Limb (tissue), 2 donors: ENCODE results near the gene CCND3.

Experiments used
- DNase-seq, 2 donors: peaks; one replicate each; pipeline ENCODE4 v3.0.0-alpha.2; 2016; ENCODE audit errors: extremely low spot score in 2 of 2

Gene CCND3

DNA sequence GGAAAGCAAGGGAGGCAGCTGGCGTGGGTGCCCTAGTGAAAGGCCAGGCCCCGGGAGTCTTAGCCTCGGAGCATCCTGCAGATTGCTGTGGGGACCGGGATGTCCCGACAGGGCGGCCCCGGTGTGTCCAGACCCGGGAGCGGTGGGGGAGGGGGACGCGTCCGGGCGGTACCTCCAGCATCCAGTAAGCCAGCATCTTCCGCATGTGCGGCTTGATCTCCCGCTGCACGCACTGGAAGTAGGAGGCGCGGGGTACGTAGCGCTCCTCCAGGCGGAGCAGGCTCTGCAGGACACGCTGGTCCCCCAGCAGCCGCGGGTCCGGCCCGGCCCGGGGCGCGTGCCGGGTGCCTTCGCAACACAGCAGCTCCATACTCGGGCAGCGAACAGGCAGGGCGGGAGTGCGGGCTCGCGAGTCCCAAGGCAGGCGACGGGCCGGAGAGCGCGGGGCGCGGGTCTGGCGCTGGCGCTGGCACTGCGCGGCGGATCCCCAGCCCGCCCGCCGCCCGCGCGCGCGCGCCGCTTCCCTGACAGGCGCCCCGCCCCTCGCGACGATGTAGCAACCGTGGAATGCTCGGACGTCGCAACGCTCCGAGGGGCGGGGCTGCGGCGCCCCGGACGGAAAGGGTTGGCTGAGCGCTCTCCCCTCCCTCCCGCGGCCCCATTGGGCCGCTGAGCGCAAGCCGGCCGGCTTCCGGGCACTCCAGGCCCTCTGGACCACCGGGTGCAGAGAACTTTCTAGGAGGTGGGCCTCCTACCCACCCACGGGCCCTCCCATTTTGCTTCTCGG, at the start of gene CCND3:
TSS of gene CCND3 (minus strand) at position 529 of the 787 bp plus-strand sequence. CDS start at position 370, 159 bp downstream.
- DNase-seq = peak; percentile 92 to 94

DNA sequence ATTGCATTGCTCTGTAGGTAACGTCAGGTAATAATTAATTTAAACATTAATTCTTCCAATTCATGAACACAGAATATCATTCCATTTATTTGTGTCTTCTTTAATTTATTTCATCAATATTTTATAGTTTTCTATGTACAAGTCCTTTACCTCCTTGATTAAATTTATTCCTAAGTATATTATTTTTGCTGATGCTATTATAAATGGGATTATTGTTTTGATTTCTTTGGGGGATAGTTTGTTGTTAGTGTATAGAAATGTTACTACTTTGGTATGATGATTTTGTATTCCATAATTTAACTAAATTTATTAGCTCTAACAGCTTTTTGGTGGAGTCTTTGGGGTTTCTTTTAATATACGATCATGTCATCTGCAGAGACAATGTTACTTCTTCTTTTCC, 44.7 kb upstream of the CCND3 start:
- DNase-seq = no peak

DNA sequence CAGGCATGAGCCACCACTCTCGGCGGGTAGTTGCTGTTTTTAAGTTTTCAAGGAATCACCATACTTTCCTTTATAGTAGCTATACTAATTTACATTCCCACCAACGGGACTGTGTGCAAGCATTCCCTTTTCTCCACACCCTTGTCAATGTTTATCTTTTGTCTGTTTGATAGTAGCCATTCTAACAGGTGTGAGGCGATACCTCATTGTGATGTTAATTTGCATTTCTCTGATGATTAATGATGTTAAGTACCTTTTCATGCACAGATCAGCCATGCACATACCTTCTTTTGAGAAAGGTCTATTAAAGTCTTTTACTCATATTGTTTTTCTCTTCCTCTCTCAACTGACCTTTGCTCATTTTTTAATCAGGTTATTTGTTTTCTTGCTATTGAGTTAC, 43.0 kb upstream of the CCND3 start:
- DNase-seq = no peak

GRCh38 chr6:41976794-41977484, 35.3 kb upstream of the CCND3 start:
- no peak for DNase-seq

DNA sequence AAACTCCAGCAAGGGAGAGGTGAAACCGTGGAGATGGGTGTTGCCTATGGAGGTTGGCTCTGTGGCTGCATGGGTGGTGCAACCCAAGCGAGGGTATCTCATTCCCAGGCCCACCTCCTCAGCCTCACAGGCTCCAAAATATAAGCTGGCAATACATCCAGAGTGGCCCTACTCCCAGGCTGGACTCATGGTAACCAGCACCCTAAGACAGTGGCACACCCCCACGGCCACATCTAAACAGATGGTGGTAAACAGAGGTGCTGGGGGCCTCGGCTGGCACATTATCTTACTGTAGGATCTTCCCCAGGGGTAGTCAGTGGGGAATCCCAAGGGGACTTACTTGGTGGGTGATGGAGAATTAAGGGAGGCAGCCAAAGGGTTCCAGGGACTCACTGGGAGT, 33.7 kb upstream of the CCND3 start:
- DNase-seq = no peak

DNA sequence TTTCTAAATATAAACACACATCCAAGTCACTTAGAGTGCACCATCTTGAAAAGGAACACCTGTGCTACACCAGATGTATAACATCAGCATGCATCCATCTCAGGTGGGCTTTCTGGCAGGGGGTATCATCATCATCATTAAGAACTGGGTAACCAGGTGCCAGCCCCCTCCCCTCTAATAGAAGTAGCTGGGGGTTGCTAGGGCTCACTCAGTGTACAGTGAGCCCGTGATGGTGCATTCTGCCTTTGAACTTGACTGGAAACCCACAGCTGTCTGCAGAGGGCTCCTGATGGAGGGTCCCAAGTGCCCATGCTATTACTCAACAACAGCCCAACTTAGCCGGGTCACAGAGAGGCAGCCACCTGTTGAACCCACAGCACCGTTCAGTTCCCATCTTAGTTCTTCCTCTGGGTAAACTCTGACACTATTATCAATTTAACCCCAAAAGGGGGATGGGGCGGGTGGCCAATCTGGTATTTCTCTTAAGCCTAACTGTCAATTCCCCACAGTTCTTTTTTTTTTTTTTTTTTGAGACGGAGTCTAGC, 32.7 kb upstream of the CCND3 start:
- DNase-seq = no peak

DNA sequence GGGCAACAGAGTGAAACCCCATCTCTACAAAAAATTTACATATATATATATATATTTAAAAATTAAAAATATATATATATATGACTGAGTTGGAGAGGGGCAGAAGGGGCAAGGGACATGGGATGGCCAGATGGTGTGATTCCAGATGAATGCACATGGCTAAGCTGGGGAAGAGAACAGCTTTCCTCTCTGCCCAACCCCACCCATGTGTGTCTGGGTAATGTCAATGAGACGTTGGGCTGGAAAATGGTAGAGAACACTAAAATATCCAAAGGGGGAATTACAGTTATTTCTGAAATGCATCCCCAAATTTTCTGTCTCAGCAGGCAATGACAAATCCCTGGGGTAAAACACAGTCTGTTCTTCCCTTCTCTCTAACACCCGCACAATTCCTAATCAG, 31.2 kb upstream of the CCND3 start:
- DNase-seq = no peak

GRCh38 chr6:41970436-41970846, 28.8 kb upstream of the CCND3 start:
- DNase-seq = no peak

DNA sequence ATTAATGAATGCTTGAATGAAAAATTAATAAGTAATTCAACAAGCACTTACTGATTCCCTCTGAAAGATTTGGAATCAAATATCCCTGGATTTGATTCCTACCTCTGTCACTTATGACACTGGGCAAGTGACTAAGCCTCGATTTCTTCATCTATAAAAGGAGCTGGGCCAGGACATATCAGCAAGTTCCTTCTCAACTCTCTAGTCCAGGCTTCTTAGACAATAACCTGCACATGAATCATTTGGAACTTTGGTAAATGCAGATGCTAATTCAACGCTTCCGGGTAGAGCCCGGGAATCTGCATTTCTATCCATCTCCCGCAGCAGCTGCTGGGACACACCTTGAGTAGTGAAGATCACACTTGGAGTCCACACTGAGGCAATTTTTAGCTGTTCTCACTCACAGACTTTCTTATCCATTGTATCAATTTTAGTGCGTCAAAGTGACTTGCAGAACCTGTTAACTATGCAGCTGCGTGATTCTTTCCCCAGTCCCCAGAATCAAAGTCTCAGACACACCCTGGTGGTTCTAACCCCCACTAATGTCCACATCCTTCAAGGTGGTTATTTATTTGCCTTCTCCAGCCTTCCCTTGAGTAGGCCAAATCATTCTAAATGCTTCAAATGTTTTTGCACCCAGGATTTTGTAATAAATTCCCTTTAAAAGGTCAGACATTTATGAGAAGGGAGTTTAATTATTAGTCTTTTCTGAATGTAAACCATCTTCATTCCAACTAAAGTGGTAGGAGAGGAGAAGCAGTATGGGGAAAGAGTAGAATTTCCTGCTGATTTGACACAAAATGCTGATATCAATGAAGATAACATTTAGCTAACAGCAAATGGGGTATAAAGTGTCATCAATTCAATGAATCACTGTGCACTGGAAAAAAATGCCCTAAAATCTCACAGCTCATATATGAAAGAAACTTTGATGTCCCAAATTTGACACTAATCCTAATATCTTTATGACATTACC, 26.0 kb upstream of the CCND3 start:
- no peak for DNase-seq

- DNase-seq = no peak
Measured at GRCh38 chr6:41966961-41967311, 25.3 kb upstream of the CCND3 start.

- no peak for DNase-seq
Measured at GRCh38 chr6:41966214-41966920, 24.8 kb upstream of the CCND3 start.

DNA sequence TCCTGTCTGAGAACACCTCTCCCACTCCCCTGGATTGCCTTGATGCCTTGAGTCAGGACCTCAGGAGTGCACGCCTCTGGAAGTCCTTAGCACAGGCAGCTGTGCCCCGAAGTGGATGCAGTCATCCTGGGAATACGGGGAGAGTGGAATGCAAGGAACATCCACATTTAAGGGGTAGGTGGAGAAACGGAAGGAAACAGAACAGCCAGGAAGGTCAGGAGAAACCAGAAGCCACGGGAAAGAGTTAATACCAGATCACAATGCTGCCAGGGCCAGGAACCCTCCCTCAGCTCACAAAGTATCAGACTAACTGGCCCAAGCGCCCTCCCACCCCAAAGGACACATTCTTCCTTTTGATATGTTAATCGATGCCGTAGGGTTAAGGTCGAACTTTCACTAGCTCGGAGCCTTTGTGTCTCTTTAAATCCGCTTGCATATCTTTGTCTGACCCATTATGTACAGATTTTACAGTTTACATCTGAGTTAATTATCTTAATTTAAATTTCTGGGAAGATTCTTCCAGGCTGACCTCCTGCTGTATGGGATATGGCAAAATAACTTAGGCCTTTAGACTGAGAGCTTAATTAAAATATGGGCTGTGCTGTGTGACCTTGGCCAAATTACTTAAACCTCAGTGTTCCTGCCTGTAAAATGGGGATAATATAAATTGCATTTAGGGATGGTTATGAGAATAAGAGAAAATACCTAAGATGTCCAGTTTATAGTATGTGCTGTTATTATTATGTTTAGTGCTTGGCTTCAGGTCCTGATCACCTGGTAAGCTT, 24.0 kb upstream of the CCND3 start:
- DNase-seq = no peak

DNA sequence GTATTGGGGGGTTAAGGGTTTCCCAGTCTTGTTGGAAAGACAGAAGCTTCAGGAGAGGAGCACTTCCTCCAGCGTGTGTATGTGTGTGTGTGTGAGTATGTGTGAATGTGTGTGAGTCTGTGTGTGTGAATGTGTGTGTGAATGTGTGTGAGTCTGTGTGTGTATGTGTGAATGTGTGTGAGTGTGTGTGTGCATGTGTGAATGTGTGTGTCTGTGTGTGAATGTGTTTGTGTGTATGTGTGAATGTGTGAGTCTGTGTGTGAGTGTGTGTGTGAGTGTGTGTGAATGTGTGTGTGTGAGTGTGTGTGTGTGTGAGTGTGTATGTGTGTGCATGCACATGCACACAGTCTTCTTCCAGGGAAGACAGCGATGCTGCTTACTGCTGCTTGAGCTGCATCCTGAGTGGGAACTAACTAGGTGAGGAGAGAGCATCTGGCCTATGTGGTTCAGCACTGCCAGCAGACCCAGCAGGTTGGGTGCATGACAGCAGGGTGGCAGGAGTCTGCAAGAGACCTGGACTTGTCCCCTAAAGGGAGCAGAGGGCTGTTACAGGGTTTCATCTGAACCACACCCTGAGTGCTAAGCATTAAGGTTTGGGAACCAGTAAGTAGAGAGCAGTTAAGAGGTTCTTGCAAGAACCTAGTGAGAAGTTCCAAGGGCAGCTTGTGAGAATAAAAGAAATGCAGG, 22.7 kb upstream of the CCND3 start:
- DNase-seq = no peak

DNA sequence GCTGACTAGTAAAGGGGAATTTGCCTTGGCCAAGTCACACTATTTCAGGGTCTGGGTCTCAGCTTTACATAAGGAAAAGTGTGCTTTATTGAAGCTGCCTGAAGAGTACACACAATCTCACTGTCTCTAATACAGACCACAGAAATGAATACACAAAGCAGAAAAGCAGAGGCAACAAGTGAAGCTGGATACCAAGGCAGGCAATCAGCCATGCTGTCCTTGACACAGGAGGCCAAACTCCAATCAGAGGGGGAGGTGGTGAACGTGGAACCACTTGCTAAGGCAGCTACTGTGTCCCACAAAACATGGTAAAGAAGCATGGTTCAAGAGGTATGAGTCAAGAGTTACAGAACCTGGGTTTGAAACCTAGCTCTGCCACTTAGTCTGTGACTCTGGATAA, 21.8 kb upstream of the CCND3 start:
- no peak for DNase-seq

DNA sequence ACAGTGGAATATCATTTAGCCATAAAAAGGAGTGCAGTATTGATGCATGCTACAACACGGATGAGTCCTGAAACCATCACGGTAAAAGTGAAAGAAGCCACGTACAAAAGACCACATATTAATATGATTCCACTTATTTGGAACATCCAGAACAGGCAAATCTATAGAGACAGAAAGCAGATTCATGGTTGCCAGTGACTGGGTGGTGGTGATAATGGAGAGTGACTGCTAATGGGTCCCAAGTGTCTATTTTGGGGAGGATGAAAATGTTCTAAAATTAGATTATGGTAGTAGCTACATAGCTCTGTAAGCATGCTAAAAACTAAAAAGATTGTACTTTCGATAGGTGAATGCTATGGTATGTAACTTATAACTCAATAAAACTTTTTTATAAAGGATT, 18.4 kb upstream of the CCND3 start:
- no peak for DNase-seq

DNA sequence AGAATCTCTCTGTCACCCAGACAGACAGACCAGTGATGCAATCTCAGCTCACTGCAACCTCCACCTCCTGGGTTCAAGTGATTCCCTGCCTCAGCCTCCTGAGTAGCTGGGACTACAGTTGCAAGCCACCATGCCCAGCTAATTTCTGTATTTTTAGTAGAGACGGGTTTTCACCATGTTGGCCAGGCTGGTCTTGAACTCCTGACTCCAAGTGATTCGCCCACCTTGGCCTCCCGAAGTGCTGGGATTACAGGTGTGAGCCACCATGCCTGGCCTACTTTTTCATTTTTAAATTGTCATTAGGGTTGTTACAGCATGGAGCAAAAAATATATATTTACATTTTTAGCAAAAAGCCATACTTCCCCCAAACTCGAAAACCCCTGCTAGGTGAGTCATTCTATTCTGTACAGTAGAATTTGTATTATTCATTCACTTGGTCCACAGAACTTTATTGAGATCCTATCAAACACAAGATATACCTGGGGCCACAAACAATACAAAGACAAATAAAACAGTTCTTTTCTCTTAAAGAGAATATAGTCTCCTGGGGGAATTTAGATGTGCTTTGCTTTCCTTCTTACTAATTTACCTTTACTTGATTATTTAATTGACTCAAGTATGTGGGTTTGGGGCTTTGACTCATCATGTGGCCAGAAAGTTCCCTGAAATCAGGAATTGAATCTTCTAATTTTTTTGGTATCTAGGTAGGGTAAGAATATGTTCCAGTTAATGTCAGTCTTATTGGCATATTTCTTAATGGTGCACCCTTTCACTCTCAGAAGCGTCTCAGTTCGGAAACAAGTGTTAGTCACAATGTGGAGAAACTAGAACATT, 16.6 kb upstream of the CCND3 start:
- DNase-seq = no peak

DNA sequence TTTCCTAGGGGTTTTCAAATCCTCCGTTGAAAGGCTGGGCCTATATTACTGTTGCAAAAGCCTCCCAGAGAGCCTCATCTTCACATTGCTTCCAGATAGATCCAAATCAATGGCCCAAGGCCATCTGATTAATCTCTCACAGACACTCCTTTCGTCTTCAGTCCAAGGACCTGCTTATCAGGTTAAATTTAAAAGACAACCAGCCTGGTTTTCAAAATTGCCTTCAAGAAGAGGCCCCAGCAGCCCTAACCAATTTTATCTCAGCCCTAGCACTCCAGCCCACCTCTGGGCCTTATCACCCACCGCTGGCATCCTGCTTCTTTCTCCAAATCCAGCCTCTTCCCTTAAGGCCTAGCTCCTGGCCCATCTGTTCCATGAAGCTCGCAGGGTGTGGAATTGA, 15.5 kb upstream of the CCND3 start:
- DNase-seq = no peak

DNA sequence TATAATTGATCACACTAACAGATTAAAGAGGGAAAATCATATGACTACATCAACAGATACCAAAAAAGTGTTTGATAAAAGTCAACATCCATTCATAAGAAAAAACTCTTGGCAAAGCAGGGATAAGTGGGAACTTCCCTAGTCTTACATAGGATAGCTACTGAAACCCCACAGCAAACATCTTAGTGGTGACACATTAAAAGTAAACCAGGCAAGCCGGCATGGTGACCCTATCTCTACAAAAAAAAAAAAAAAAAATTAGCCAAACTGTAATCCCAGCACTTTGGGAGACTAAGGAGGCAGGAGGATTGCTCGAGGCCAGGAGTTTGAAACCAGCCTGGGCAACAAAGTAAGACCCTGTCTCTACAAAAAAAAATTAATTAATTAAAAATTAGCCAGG, 13.8 kb upstream of the CCND3 start:
- no peak for DNase-seq

- DNase-seq = no peak
Measured at GRCh38 chr6:41954668-41955067, 13.1 kb upstream of the CCND3 start.
